Measurements from ENCODE around the gene L2HGDH.
A peak's percentile ranks its signal among the peaks of the same experiment; 100 is the strongest.
"Not testable (repeated sequence)": the region's sequence is repeated elsewhere in the genome, so short reads cannot be mapped to it uniquely, and the experiment has no call there.

The L2HGDH gene

DNA sequence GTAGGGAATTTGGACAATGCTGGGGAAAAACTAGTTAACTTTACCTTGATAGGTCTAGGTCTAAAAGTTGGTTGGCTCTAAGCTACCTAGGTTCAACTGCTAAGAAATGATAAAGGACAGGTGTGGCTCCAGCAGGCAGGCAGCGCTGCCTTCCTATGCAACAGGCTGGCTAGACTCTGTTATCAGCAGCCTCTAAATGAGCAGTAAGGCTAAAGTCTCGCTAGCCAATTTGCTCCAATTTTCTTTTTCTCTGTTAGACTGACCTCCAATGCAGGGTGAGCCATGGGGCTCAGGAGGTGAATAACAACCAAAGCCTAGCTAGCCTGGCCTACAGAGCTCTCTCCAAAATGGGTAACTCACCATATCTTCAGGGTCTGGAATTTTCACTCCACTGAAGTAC, 26.6 kb upstream of the L2HGDH start:
- DNase-seq: no peak

DNA sequence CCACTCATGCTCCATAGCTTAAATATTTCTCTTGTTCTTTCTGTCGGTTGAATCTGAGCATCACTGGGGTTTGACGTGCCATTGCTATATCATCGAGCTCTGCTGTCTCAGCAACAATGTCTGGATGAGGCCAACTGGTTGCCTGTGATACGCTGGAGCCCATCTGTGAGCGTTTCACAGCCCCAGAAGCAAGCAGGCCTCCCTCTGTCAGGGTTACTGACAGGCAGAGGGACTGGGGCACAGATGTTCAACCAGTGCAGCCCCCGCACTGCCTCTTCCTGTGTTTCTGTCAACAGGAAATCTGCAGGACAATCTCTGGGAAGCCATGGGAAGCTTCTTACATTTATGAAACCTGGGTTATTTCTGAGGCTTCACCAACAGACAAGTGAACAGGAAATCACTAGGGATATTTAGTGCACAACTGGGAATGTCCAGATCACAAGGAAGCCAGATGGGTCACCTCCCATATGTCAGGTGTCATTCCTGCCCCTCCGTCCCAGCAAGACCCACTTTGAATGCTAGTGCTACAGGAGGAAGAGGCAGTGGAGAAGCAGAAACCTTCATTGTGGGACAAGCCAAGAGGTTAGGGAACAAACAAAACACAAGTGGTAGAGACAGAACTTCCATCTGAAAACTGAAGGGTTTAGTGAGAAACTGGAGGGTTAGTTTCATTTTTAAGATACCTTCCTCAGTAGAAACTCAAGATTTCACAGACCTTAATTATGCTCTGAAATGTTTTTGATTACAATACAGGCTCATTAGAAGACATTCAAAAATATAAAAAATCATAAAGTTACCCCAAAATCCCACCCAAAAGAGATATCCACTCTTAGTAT, 24.2 kb upstream of the L2HGDH start:
- no peak for DNase-seq

DNA sequence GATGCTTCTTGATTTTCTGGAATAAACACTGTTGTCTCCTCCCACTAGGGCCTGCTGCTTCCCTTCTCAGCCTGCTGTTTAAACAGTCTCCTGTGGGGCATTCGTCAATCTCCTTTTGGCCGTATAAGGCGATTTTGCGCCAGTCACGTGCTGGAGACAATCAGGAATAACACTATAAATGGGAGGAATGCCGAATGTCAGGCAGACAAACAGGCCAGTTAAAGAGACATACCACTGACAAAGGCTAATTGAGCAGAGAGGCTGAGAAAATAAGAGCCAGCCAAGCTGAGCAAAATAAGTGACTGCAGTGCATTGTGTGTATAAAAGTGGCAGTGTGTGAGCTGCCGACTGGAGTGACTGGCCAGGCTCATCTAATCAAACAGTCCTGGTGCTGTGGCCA, 23.4 kb upstream of the L2HGDH start:
- no peak for DNase-seq

DNA sequence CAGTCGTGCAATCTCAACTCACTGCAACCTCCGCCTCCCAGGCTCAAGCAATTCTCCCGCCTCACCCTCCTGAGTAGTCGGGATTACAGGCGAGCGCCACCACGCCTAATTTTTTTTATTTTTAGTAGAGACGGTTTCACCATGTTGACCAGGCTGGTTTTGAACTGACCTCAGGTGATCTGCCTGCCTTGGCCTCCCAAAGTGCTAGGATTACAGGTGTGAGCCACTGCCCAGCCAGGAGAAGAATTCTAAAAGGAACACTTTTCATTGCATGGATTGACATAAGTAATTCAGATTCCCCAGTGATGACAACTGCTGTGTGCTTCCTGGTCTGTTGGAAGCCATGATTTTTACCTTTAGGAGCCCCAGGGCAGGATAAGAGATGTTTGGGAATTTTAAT, 22.2 kb upstream of the L2HGDH start:
- DNase-seq: no peak

DNA sequence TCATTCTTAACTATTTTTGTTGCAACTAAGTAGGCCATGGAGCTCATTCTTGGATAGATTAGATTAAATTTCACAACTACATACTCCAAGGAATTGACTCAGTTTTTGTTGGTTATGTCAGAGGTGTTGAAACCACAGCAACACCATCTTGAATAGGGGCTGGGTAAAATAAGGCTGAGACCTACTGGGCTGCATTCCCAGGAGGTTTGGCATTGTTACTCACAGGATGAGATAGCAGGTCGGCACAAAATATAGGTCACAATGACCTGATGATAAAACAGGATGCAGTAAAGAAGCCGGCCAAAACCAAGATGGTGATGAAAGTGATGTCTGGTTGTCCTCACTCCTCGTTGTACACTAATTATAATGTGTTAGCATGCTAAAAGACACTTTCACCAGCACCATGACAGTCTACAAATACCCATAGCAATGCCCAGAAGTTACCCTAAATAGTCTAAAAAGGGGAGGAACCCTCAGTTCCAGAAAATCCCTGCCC, 21.0 kb upstream of the L2HGDH start:
- DNase-seq: no peak

DNA sequence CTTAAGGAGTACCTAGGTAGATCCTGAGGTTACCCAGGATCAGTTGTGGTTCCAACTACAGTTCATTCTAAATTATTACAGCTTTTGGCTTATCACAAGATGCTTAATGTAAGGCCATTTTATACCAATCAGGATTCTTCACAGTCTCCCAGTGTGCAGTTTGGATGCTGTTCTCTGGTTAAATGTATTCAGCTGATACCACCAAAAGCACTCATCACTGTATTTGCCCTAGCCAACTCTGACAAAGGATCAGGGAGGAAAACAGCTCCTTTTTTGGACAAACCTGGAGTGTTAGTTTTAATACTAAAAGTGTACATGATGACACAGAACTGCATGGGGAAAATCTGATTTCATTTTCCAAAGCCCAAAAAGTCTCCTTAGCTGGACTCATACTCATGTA, 19.6 kb upstream of the L2HGDH start:
- DNase-seq: no peak

DNA sequence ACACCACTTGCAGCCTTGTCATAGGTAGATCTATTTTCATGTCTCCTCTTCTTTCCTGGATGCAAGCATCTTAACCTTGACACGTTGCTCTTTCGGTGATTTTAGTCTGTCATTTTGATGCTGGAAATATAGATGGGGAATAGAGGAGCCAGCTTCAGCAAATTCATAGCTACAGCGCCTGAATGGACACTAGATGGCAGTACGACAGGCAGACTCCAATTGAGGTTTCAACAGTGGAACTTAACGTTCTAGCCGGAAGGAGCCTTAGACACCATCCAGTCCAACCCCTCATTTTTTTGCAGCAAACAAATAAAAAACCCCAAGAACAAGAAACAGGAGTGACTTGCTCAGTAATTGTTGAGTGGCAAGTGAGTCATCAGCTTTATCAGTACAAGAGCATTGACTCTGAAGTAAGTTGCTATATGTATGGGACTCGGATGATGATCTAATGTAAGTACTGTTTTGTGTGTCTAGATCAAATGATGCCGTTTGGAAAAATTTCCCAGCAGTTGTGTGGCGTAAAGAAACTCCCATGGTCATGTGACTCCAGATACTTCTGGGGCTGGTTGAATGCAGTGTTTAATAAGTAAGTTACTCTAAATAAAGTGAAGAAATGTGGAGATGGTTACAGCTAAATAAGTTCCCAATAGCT, 9.1 kb upstream of the L2HGDH start:
- peak; percentile 66 for DNase-seq

DNA sequence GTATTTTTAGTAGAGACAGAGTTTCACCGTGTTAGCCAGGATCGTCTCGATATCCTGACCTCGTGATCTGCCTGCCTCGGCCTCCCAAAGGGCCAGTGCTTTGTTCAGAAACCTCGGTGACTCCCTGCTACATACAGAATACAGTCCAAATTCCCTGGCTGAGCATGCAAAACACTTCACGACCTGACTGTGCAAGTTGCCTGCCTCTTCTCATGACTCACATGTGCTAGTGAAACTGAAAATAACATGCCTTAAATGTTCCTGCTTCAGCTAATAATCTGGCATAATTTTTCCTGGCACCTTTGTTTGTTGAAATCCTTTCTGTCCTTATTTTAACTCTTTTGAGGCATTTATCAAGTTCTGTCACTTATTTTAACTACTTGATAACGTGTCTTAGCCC, 8.3 kb upstream of the L2HGDH start:
- peak; percentile 14 for DNase-seq

DNA sequence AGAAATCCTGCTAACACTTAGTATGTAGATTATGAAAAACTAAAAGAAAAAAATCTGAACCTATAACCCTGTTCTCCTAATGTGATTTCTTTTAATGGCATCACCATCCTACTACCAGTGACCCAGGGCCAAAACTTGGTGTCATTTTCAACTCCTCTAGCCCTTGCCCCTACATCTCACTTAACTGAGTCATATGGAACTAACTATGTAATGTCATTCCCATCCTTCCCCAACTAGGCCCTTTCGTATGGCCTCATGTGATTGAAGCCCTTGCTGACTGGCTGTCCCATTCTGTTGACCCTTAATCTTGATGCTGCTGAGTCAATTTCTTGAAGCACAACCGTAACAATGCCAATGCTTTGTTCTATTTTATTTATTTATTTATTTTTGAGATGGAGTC, 7.7 kb upstream of the L2HGDH start:
- DNase-seq: no peak

DNA sequence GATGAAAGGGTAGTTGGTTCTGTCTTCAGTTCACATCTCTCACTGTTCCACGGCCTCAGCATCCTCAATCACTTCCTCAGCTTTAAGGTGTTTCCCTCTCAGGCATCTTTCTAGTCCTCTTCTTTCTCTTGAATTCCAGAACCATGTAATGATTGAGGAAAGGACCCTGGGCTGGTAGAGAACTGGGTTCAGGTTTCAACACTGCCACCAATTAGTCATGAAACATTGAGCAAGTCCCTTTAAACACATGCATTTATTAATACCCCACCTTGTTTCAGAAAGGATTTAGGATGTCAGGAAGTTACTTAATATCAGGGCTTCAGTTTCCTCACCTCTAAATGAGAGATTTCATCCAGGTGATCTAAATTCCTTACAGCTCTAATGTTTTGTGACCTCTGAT, 7.3 kb upstream of the L2HGDH start:
- DNase-seq: no peak

DNA sequence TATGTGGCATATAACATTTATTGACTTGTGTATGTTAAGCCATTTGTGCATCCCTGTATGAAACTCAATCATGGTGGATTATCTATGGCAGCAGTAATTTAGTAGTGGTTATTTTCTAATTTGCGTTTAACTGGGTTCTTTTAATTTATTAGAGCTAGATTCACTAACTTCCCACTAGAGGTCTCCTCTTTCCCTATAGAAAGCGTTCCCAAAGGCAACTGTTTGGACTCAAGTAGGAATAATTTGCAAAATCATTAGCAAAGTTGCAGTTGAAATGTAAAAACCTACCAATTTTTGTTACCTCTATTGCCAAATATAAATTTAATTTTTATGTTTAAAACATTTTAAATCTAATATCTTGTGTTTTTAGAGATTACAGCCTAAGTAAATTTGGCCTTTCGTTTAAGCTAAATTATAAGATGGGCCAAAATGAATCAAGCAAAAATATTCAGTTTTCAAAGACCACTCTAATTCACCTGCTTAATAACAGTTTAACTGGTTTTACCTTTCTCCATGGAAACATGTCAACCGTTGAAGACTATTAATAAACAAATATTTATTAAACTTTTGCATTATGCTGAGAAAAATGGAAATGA, 6.1 kb upstream of the L2HGDH start:
- DNase-seq: no peak

DNA sequence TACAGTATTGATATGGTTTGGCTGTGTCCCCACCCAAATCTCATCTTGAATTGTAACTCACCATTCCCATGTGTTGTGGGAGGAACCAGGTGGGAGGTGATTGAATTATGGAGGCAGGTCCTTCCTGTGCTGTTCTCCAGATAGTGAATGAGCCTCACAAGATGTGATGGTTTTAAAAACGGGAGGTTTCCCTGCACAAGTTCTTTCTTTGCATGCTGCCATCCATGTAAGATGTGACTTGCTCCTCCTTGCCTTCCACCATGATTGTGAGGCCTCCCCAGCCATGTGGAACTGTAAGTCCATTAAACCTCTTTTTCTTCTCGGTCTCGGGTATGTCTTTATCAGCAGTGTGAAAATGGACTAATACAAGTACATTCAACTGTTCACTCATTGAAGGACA, 2.1 kb upstream of the L2HGDH start:
- DNase-seq: not testable (repeated sequence)

DNA sequence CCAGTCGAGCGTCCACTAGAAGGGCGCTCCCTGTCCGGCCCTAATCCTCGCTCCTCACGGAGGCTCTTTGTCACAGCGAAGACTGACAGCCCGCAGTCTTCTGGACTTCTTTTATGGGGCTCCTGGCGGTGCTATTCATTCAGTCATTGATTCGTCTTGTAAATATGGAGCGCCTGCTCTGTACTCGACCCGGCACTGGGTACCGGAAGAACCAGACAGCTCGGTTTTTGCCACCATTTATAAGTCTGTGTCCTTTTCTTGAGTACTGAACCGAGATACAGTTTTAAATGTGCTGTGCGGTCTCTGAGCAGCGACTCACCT, 665 bp upstream of the L2HGDH start:
- no peak for DNase-seq

DNA sequence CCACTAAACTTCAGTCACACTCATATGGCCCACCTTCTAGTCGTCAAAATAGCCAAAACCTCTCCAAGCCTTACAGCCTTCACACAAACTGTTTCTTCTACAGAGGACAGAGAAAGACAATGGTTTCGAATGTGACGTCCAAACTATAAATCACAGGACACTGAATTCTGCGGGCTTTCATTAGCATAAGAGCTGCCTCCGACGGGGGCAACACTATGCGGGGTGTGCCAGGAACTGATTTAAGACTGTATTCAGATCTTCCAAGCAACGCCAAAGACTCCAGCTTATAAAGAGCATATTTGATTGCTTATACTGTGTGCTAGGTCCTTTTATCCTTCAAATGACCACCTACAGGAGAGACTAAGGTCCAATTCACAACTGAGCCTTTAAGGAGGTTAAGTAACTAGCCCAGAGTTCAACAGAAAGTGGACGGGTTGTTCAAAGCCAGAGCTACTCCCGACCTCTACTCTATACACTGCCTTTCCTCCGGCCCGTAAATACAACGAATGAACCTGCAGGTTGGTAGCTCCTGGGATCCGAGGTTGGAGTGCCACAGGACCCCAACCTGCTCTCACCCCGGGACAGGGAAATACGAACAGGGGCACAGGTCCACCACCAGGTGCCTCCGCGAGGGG, 575 bp downstream of the L2HGDH start:
- no peak for DNase-seq

DNA sequence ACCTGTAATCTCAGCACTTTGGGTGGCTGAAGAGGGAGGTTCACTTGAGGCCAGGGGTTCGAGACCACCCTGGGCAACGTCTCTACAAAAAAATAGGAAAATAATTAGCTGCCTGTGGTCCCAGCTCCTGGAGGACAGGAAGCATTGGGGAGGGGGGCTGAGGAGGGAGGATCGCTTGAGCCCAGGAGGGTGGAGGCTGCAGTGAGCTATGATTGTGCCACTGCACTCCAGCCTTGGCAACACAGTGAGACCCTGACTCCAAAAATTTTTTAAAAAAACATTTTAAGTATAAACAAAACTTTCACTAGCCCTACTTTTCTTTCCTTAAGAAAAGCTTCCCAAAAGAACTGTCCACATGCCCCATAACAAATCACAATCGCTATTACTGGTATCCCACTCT, 1.6 kb downstream of the L2HGDH start:
- DNase-seq: no peak

DNA sequence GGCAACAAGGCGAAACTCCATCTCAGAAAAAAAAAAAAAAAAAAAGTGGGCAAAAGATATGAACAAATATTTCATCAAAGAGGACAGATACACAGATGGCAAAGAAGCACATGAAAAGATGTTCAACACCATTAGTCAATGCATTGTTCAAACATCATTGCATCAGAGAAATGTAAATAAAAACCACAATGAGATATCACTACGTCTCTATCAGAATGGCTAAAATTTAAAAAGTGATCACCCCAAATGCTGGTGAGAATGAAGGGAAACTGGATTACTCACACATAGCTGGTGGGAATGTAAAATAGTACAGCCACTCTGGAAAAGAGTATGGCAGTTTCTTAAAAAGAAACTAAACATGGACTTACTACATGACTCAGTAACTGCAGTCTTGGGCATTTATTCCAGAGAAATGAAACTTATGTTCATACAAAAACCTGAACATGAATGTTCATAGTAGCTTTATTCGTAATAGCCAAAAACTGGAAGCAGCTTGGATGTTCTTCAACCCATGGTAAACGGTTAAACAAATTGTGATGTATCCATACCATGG, 3.6 kb downstream of the L2HGDH start:
- DNase-seq: no peak

DNA sequence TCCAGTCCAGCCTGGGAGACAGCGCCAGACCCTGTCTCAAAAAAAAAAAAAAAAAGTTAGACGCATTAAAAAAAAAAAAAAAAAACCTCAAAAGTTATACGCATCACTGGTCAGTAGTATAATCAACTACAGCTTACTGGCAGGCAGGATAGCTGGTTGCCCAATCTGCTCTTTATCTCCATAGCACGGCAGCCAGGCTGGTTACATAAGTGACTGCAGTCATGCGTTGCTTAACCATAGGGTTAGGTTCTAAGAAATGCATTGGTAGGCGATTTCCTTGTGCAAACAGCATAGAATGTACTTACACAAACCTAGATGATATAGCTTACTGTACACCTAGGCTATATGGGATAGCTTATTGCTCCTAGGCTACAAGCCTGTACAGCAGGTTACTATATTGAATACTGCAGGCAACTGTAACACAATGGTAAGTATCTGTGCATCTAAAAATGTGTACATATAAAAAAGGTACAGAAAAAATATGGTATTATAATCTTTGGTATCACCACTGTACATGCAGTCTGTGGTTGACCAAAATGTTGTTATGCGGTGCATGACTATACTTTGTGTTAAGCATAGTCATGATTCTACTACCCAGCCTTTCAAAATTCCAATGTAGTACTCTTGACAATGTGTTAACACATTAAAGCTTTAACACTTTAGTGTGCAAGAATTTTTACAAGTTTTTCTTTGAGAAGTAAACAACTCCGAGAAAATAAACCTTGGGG, 8.1 kb downstream of the L2HGDH start:
- DNase-seq: peak; percentile 60

DNA sequence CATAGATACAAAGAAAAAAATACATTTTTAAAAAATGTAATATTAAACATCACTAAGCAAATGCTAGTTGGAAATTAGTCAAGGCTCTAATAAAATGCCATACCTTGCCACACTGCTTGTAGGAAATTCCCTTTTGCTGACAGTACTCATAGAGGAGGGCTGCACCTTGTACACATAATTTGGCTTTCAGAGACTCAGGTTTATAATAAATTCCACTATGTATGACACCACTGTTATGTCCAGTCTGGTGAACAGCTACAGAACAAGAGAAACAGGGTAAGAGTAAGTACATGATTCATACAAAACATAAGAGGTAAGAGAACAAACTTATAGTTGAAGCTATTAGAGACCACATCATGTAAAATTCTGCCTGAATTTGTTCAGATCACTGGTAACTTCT, 10.1 kb downstream of the L2HGDH start:
- no peak for DNase-seq

DNA sequence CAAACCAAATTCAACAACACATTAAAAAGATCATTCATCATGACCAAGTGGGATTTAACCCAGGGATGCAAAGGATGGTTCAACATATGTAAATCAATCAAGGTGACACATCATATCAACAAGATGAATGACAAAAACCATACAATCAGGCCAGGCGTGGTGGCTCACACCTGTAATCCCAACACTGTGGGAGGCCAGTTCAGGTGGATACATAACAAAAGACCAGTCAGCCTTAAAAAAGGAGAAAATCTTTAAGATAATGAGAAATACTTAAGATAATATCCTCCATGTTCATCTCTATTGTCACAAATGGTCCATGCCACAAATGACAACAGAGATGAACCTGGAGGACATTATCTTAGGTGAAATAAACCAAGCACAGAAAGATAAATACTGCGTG, 12.4 kb downstream of the L2HGDH start:
- no peak for DNase-seq

DNA sequence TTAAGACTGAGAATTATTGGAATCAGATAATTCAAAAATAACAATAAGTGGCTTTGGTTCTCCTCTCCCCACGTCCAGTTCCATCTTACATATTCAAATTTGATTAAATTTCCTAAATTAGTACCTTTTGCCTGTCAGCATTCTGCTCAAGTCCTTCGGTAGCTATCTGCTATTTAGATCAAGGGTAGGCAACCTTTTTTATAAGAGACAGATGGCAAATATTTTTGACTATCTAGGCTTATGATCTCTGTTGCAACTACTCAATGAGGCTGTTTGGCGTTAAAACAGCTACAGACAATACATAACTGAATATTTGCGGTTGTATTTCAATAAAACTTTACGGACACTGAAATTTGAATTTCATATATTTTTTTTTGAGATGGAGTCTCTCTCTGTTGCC, 21.7 kb downstream of the L2HGDH start:
- no peak for DNase-seq

DNA sequence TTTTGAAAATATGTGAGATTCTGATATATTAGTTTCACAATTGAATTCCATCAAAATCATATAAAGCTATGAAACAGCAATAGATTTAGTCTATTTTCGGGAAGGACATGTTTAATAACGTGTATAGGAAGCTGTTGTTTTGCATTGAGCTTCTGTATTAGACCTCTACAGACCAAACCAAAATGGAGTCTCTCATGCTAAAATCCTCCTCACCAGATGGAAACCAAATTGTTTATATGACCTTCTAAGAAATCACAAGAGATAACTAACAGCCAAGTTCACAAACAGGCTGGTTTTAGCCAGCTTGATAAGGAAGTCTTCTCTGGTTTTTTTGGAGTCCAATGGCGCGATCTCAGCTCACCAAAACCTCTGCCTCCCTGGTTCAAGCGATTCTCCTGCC, 23.9 kb downstream of the L2HGDH start:
- no peak for DNase-seq

DNA sequence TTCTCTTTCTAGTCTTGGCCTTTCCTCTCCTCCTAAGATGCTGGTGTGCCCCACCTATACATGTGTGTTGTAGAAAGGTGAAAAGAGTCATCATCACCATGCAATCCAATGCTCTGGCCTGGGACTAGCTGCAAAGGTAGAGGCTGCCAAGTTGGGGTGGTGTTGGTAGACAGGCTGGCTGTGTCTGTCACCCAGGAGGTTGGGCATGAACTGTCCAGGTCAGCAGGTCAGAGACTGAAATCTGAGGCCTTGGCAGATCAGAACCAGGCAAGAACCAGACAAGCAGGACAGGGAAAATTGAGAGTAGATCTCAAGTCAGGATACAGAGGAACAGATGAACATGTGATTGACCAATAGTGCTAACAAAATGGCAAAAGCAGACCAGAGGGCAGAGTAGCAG, 26.2 kb downstream of the L2HGDH start:
- DNase-seq: no peak

DNA sequence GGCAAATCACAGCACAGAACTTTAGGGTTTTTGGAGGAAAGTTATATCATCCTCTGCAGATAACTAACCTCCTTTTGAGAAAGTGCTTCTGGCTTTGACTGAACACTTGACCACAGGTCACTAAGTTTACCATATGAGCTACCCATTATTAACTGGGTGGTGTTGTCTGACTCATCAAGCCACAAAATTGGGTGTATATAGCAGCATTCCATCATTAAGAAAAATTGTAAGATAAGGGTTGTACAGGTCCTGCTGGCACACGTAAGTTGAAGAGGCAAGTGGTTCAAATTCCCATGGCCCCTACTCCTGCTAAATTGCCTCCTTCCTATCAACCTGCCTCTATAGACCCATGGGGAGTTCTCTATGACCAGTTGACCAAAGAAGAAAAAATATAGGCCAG, 39.5 kb downstream of the L2HGDH start:
- no peak for DNase-seq

All from NK-92 treated with Interleukin-12 subunit alpha and Interleukin-12 subunit beta, amount 100 ng/mL, for 24 hours (cell line).